T-helper 9 cell (primary cell): Measurements from ENCODE around the gene NALCN.

Experiments used
- DNase-seq: peaks from one replicate; pipeline ENCODE4 v3.0.0-alpha.2; 2020

NALCN gene

GRCh38 chr13:101013245-101013644, 403.1 kb downstream of the NALCN start:
- no peak for DNase-seq

- no peak for DNase-seq
Observed at GRCh38 chr13:101010100-101010499, 406.2 kb downstream of the NALCN start.

- no peak for DNase-seq
Observed at GRCh38 chr13:101007245-101007644, 409.1 kb downstream of the NALCN start.
